Body of pancreas (tissue), 4 donors: ENCODE data around the gene NCR2. TPM values are rescaled to one million over a fixed set of nuclear protein-coding genes. Genes with fewer than 3 reads are reported as not detected.

Experiments
- ATAC-seq: fragments of 150-250 bp; one replicate; pipeline ENCODE4 v1.9.1; 2016
- DNase-seq, 4 donors: peaks; one replicate each; pipeline ENCODE4 v3.0.0-alpha.2; 2019
- H3K27ac ChIP-seq, 4 donors: fragments of 200-600 bp; sonication (generic); 1 replicate in 3 of 4; 2 replicates in 1 of 4; pipeline versions ENCODE4 v1.5.1 to v1.6.1; 2016 to 2019; ENCODE audit warnings: mild to moderate bottlenecking in 1 of 4, mixed read lengths in 1 of 4, moderate library complexity in 1 of 4
- H3K27me3 ChIP-seq, 2 donors: fragments of 200-600 bp; sonication (generic); one replicate each; pipeline ENCODE4 v1.6.0; 2016; ENCODE audit warnings: mild to moderate bottlenecking in 1 of 2
- H3K36me3 ChIP-seq, 2 donors: fragments of 200-600 bp; sonication (generic); replicated peaks in 1 of 2; 2 replicates each; pipeline ENCODE4 v1.5.1; 2016; ENCODE audit warnings: low read depth in 2 of 2; ENCODE audit not compliant: insufficient read depth in 1 of 2
- H3K4me1 ChIP-seq: fragments of 200-600 bp; sonication (generic); one replicate; pipeline ENCODE4 v1.6.0; 2016
- H3K4me3 ChIP-seq, 2 donors: fragments of 200-600 bp; sonication (generic); 1 replicate in 1 of 2; 2 replicates in 1 of 2; pipeline ENCODE4 v1.5.1; 2016 to 2019
- H3K9me3 ChIP-seq, 3 donors: fragments of 200-600 bp; sonication (generic); 1 replicate in 2 of 3; 2 replicates in 1 of 3; pipeline ENCODE4 v1.5.1; 2016
- CTCF ChIP-seq, 7 experiments: fragments of 450-650 bp in 4 of 7; fragments of 200-600 bp in 3 of 7; sonication (generic) in 3 of 7; IDR thresholded peaks; one replicate each; pipeline ENCODE4 v1.5.1; 2016 to 2019; ENCODE audit warnings: antibody characterized with exemption in 7 of 7
- POLR2A ChIP-seq, 3 donors: fragments of 450-650 bp; IDR thresholded peaks; one replicate each; pipeline ENCODE4 v1.6.1; 2016; ENCODE audit warnings: antibody characterized with exemption in 3 of 3, mild to moderate bottlenecking in 2 of 3
- WGBS, 2 donors: methylation state at CpG; one replicate each; pipeline ENCODE4 v1.1.5; 2017; 5-methylcytosine and 5-hydroxymethylcytosine counted together
- intact Hi-C: fragments of 100-400 bp; cut with DNase I; formaldehyde crosslinking; loops from one replicate; pipeline ENCODE4 v1.15.1; 2023
- small RNA-seq: library from RNA; depleted of rRNA; stranded (forward); fragments of <200 nt; gene quantifications from one replicate; pipeline ENCODE3, GENCODE V24; 2016
- total RNA-seq, 2 donors: library from RNA; depleted of rRNA; stranded (reverse); fragments of >200 nt; gene quantifications; one replicate each; pipeline ENCODE4 v1.1.0, GENCODE V29; 2016

NCR2 gene
- total RNA-seq, 2 donors from 2014 or later = not detected

- DNase-seq (no peak), ATAC-seq (no peak)
- Histone ChIP-seq H3K4me1 (no peaks in the 10 kb centered on the region), H3K9me3 (no peaks in the 10 kb centered on the region), H3K4me3 (no peak overlapping the region), H3K27ac (no peak overlapping the region), H3K36me3 (no peaks in the 10 kb centered on the region), H3K27me3 (no peaks in the 10 kb centered on the region)
- WGBS, 2 donors = 71 to 72% methylated on average over 5 of the region's 5 CpGs
- TF ChIP-seq CTCF (IDR thresholded peaks at IDR 0.05) = no peak
- TF ChIP-seq POLR2A (IDR thresholded peaks at IDR 0.05) = no peak
- intact Hi-C loops = no loop called here
Observed at GRCh38 chr6:41396335-41396734, 60.9 kb downstream of the NCR2 start.

- TF ChIP-seq POLR2A (IDR thresholded peaks at IDR 0.05) (no peak), CTCF (IDR thresholded peaks at IDR 0.05) (no peak)
- H3K9me3 ChIP-seq = no peaks in the 10 kb centered on the region
- DNase-seq (no peak), ATAC-seq (no peak)
- H3K36me3 ChIP-seq = no peaks in the 10 kb centered on the region
- intact Hi-C loops = no loop called here
- H3K27ac ChIP-seq = no peak overlapping the region
- H3K4me1 ChIP-seq = no peaks in the 10 kb centered on the region
- WGBS, 2 donors = 82 to 83% methylated on average over 5 of the region's 5 CpGs
- H3K4me3 ChIP-seq = no peak overlapping the region
- no peaks in the 10 kb centered on the region for H3K27me3 ChIP-seq
Observed at GRCh38 chr6:41399424-41399823, 64.0 kb downstream of the NCR2 start.

Small RNA genes within 50 kb of the gene (small RNA-seq; reads per million reads assigned to genes)
- gene RNU6-643P = not detected

Other genes starting within 250 kb of the NCR2 start
- gene TREML1, start 181.3 kb upstream of the NCR2 start, total RNA-seq = not detected
- gene TREM2, start 172.5 kb upstream of the NCR2 start, total RNA-seq = 1 to 10 TPM; 3.6 TPM
- not detected for gene TREML2, start 134.5 kb upstream of the NCR2 start, total RNA-seq
- not detected for gene TREML4, start 107.3 kb upstream of the NCR2 start, total RNA-seq
- not detected for gene TREM1, start 48.9 kb upstream of the NCR2 start, total RNA-seq
- gene FOXP4, start 210.8 kb downstream of the NCR2 start, total RNA-seq = 10 to 100 TPM in 1 of 2 donors, 1 to 10 TPM in 1; 8.6 to 10.5 TPM